CD4-positive, alpha-beta T cell treated with Interleukin-17A for 4 hours (primary cell): ENCODE results near the gene MYZAP.

Source experiments
- DNase-seq: peaks from one replicate; pipeline ENCODE4 v3.0.0-alpha.2; 2020; ENCODE audit warnings: mixed read lengths

Gene MYZAP

DNA sequence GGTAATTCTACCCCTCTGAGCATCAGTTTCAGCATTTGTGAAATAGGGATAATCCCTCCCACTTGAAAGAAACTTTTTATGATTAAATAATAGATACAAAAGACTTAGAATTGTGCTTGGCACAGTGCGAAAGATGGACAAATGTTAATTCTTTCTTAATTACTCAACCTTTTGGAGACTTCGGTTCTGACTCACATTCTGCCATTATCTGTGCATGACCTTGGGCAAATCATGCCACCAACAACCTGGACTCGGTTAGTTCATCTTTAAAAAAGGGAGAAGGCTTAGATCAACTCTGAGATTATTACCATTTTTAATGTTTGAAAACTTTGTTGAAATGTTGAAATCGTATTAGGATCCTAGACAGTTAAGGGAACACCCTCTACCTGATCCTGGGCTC, 74.2 kb downstream of the MYZAP start:
- DNase-seq, result no peak

DNA sequence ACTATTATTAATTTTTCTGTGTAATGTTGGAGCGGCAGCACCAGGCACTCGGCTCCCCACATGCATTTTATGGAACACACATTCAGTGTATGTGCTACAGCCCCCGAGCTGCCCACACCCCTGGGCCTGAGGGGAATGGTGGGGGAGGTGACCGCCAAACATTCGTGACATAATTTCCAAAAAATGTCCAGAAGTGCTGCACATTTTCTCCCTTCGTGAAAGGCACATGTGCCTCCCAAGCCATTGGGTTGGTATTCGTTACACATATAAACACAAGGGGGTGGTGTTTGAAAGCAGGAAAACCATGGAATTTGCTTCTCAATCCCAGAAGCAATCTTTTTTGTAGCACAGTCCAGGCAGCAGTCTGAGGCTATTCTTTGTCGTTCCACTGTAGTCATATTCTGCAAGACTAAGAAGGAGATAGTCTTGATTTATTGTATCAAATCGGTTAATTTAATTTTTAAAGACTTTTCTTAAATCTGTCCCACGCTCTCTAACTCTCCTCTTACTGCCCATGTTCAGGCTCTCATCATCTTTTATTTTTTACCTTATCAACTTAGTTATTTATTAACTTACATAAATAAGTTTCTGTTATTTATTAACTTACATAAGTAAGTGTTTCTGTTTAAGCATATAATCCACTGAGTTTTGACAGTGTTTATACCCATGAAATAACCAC, 75.6 kb downstream of the MYZAP start:
- DNase-seq, result no peak

GRCh38 chr15:57668016-57668415, 76.3 kb downstream of the MYZAP start:
- DNase-seq, result no peak

GRCh38 chr15:57671636-57672035, 79.9 kb downstream of the MYZAP start:
- no peak for DNase-seq

- no peak for DNase-seq
These were observed 83.9 kb downstream of the MYZAP start for GRCh38 chr15:57675481-57676181.

GRCh38 chr15:57676585-57676984, 84.9 kb downstream of the MYZAP start:
- no peak for DNase-seq

DNA sequence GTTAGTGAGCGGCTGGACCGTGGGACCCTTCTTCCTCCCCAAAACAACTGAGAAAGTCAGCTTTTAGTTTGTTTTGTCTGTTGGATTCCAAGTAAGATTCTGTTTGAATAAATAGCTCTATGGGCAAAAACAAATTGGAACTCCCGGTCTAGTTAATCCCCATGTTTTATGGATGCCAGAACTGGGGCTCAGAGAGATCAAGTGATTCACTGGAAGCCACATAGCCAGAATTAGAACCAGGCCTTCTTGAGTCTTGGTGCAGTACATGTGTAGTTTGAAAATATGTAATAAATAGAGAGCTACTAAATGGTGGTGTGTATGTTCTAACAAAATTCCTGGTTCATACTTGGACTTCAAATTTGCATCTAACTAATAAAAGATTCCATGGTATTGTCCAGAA, 85.5 kb downstream of the MYZAP start:
- DNase-seq, result no peak

DNA sequence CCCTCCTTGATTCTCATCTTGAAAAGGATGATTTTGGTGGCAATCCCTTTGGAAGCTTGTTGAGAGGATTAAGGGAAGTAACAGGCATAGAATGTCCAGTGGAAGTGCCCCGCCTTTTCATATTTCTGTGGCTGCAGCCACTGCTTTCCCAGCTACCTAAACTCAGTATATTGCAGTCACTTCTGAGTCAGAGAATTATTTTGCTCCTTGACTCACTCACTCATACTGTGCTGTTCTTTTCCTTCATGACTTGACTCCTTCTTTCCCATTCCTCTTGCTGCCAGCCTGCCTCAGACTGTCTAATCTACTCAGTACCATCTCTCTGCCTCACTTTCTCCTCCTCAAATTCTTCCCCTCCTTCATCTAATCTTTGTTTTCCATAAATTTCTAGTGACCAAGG, 88.3 kb downstream of the MYZAP start:
- no peak for DNase-seq

GRCh38 chr15:57681011-57681410, 89.3 kb downstream of the MYZAP start:
- no peak for DNase-seq

GRCh38 chr15:57683481-57683880, 91.8 kb downstream of the MYZAP start:
- no peak for DNase-seq

GRCh38 chr15:57684491-57685151, 92.9 kb downstream of the MYZAP start:
- no peak for DNase-seq

DNA sequence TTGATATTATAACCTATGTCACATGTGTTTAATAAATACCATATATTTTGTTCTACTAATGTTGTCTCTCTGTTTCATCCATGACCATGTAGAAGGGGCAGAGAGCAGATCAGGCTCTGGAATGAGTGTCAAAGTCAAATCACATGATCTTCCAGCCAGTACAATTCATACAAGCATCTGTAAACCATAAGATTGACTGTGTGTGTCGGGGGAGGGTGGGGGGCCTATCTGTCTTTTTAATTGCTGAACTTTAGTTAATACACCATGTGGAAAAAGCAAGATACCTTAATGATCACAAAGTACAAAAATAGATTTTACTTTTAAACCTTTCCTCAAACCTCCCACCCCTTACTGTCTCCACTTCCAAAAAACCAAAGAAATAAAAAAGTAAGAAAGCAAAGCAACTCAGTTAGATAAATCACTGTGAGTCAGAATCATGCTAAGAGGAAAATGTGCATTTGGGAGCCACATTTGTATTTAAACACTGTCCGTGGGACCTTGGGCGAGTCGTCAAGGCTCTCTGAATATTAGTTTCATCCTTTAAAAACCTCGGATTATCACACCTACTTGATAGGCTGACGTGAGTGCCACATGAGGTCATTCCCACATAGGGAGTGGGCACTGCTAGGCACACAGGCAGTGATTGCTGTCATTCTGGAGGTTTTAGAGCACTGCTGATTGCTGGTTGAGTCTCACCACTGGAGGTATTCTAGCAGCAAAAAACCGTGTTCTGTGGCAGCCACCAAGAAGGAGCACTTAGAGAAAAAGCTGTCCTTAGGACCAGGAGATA, 93.8 kb downstream of the MYZAP start:
- no peak for DNase-seq

DNA sequence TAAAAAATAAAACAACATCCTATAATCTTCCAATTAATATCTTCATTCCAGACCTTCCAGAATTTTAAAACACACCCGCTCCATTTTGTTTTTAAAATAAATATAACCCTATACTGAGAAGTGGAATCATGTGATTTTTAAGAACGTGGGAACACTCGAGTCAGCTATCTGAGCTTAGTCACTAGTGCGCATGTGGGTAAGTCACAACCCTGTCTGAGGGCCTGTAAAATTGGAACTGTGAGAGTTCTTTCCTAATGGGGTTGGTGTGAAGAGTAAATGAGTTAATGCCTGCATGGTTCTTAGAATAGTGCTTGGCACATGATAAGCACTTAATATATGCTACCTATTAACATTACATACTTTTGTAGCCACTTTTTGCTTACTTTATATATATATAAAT, 95.0 kb downstream of the MYZAP start:
- no peak for DNase-seq

DNA sequence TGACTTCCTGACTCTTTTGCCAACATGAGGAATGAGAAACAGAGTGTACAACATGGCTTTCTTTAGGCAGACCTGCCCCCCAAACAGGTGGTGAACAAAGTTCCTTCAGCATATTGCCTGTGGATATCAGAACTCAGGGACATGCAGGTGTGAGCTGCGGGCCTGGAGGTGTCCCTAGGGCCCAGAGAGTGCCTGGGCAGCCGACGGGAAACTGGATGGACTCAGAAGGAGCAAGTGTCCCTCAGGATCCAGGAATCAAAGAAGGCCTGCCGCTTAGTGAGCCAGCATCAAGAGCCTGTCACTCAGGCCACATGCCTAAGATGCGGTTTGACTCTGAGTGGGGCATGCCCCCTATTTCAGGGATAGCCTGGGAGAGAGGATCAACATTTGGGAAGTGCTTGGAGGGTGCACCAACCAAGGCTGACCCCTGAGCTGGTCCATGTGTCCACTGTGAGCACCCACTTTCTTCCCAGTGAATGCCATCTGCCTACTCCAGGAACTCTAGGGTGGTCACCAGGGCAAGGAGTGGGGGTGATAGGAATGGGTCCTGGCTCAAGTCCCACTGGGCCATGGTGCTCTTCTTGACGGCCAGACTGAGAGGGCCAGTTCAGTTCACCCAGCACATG, 98.8 kb downstream of the MYZAP start:
- DNase-seq, result no peak

GRCh38 chr15:57691082-57691481, 99.4 kb downstream of the MYZAP start:
- DNase-seq, result no peak

GRCh38 chr15:57692709-57693108, 101.0 kb downstream of the MYZAP start:
- no peak for DNase-seq

GRCh38 chr15:57694279-57694678, 102.6 kb downstream of the MYZAP start:
- DNase-seq, result no peak

DNA sequence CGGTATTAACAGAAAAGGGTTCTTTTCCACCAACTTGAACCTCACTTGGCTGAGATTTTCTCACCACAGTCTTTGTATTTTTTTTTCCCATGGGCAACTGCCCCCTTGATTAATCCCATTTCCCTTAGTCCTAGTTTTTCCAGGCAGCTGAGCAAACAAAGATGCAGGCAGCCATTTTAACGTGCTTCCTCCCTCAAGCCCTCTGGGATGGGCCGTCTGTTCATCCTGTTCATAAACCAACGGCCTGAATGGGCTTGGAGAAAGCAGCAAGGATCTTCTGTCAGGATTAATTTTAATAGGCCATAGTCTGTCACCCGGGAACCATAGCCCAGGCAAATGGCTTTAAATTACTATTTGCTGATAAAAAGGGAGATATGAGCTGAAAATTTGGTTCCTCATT, 104.4 kb downstream of the MYZAP start:
- DNase-seq, result no peak

- DNase-seq, result no peak
These were observed 105.9 kb downstream of the MYZAP start for GRCh38 chr15:57697588-57697987.

GRCh38 chr15:57698243-57698642, 106.5 kb downstream of the MYZAP start:
- no peak for DNase-seq

DNA sequence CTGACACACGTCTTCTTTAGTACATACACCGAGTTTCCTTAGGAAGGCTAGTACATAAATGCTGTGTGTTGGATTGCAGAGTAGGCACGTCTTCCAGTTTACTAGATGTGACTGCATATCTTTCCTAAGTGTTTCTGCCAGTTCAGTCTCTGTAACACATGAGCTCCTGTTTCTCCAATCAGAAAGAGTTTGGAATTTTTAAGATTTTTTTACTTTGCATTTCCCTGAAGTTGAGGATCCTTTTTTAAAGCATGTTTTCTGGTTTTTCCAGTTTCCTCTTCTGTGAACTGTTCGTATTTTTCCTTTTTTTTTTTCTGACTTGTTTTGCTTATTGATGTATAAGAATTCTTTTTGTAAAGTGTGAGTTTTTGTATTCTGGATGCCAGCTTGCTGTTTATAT, 107.3 kb downstream of the MYZAP start:
- DNase-seq, result no peak

DNA sequence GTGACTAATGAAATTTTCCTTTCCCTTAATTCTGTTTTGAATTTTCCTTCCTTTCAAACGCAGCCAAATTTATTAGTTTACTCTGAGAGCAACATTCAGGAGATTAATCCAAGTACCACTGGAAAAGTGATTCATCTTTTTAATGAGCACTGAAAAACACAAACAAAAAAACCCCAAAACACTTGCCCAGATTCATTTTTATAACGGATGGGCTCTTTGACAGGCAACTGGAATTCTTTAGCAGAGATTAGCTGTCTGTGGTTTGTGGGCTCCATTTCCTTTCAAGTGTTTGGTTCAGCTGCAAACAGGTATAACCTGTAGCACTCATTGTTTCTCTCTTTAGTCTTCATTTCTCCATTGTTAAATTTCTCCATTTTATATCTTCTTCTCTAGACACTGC, 111.7 kb downstream of the MYZAP start:
- DNase-seq, result peak; percentile 39

DNA sequence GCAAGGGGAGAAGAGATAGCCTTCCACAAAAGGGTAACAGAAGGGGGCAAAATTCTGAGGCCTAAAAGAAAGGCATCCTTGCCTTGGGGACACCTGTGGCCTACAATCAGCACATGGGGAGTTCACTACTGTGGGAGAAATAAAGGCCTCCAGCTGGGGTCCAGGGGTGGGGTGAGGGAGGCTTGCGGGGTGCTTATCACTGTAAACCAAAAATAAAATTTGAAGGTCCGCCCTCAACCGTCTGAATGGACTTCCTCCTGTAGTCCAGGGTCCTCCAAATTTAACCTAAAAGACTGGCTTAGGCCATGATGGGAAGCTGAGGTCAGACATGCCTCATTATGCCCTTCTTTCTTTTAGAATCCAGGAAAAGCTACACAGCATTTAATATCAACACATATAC, 112.7 kb downstream of the MYZAP start:
- DNase-seq, result no peak
